Measurements from ENCODE around the gene TAF1B. TPM values are rescaled to one million over a fixed set of nuclear protein-coding genes. Genes with fewer than 3 reads are reported as not detected.

The TAF1B gene
- total RNA-seq, 2 donors from 2014 or later: 14.8 to 16.0 TPM

- Histone ChIP-seq H3K9me3 (no peaks in the 10 kb centered on the region), H3K27me3 (replicated peaks; ENCODE audit: insufficient read depth) (no peaks in the 10 kb centered on the region), H3K36me3 (no peaks in the 10 kb centered on the region), H3K27ac (peak overlapping the region; percentile 77 to 78), H3K4me3 (no peak overlapping the region), H3K4me1 (replicated peaks) (peaks cover 5% of the 10 kb centered on the region)
- TF ChIP-seq CTCF (IDR thresholded peaks at IDR 0.05) (no peak), POLR2A (IDR thresholded peaks at IDR 0.05) (no peak), POLR2AphosphoS5 (IDR thresholded peaks at IDR 0.05) (no peak)
- DNase-seq (ENCODE audit: low spot score): no peak
- WGBS: 74% methylated on average over 5 of the region's 5 CpGs
- intact Hi-C loops (cut with DNase I): loop anchor here (10.0 kb wide), 1 partner anchor 634 kb away; no protein-coding TSS in a partner anchor
Measured at GRCh38 chr2:9800639-9800974, 42.7 kb upstream of the TAF1B start.

GRCh38 chr2:9800975-9801726 lies 42.1 kb upstream of the TAF1B start:
- DNase-seq (ENCODE audit: low spot score): peak; percentile 88
- WGBS: 58% methylated on average over 24 of the region's 25 CpGs
- TF ChIP-seq POLR2A (IDR thresholded peaks at IDR 0.05): peak; percentile 37
- peak; percentile 80 for TF ChIP-seq POLR2AphosphoS5 (IDR thresholded peaks at IDR 0.05)
- TF ChIP-seq CTCF (IDR thresholded peaks at IDR 0.05): no peak
- Histone ChIP-seq H3K36me3 (no peaks in the 10 kb centered on the region), H3K4me1 (replicated peaks) (peaks cover 7% of the 10 kb centered on the region), H3K4me3 (no peak overlapping the region), H3K27ac (peak overlapping the region; percentile 77 to 78), H3K27me3 (replicated peaks; ENCODE audit: insufficient read depth) (no peaks in the 10 kb centered on the region), H3K9me3 (no peaks in the 10 kb centered on the region)
- intact Hi-C loops (cut with DNase I): loop anchor here (10.0 kb wide), 1 partner anchor 634 kb away; no protein-coding TSS in a partner anchor

GRCh38 chr2:9802576-9802993 lies 40.7 kb upstream of the TAF1B start:
- peak overlapping the region in 1 of 2 donors; percentile 78 for H3K27ac ChIP-seq
- H3K4me1 ChIP-seq (replicated peaks): peaks cover 5% of the 10 kb centered on the region
- no peak for DNase-seq (ENCODE audit: low spot score)
- H3K4me3 ChIP-seq: no peak overlapping the region
- intact Hi-C loops (cut with DNase I): loop anchor here (10.0 kb wide), 1 partner anchor 632 kb away; no protein-coding TSS in a partner anchor
- TF ChIP-seq POLR2A (IDR thresholded peaks at IDR 0.05): no peak
- no peak for TF ChIP-seq POLR2AphosphoS5 (IDR thresholded peaks at IDR 0.05)
- TF ChIP-seq CTCF (IDR thresholded peaks at IDR 0.05): no peak
- WGBS: 87% methylated on average over 8 of the region's 8 CpGs
- no peaks in the 10 kb centered on the region for H3K9me3 ChIP-seq
- no peaks in the 10 kb centered on the region for H3K36me3 ChIP-seq
- H3K27me3 ChIP-seq (replicated peaks; ENCODE audit: insufficient read depth): no peaks in the 10 kb centered on the region

GRCh38 chr2:9803023-9803805 lies 40.1 kb upstream of the TAF1B start:
- no peak overlapping the region for H3K4me3 ChIP-seq
- H3K27ac ChIP-seq: no peak overlapping the region
- H3K27me3 ChIP-seq (replicated peaks; ENCODE audit: insufficient read depth): no peaks in the 10 kb centered on the region
- H3K9me3 ChIP-seq: no peaks in the 10 kb centered on the region
- peaks cover 3% of the 10 kb centered on the region for H3K4me1 ChIP-seq (replicated peaks)
- no peaks in the 10 kb centered on the region for H3K36me3 ChIP-seq
- peak; percentile 38 for DNase-seq (ENCODE audit: low spot score)
- TF ChIP-seq POLR2AphosphoS5 (IDR thresholded peaks at IDR 0.05) (no peak), POLR2A (IDR thresholded peaks at IDR 0.05) (no peak), CTCF (IDR thresholded peaks at IDR 0.05) (no peak)
- WGBS: 93% methylated on average over 13 of the region's 17 CpGs
- intact Hi-C loops (cut with DNase I): loop anchor here (10.0 kb wide), 1 partner anchor 632 kb away; no protein-coding TSS in a partner anchor

Data from prostate gland (tissue), 2 donors.